ENCODE data around the gene SERTAD3.
"Not testable (repeated sequence)": the region's sequence is repeated elsewhere in the genome, so short reads cannot be mapped to it uniquely, and the experiment has no call there.

SERTAD3 gene

DNA sequence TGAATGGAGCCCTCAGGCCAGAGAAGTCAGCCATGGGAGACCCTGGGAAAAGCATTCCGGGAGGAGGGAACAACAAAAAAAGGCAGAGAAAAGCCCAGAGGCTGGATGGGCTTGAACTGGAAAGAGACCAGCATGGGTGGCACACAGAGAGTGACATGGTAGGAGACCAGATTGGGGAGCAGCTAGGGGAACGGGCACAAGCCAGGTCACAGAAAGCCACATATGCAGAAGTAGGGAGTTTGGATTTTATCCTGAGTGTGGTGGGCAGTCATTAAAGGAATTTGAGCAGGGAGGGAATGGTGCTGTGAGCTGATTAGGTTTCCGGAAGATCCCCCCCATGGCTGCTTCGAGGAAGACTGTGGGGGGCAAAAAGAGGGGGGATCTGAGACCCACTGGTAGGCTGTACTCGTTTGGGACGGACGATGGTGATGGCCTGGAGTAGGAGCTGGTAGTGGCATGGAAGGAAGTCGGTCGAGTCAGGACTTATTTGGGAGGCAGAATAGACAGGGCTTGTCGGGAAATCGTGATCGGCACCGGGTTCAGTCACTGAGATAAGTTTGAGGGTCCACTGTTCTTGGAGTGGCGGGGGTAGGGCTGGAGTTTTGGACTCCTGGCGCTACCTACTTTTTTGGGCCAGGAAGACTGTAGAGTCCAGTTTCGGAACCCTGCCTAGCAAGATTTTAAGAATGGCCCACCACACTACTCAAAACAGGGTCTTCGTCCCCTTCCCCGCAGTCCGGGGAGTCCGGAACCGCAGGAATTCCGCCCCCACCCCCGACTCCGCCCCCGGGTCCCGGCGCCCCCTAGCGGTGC lies 19.3 kb downstream of the SERTAD3 start:
- peak; percentile 47 for DNase-seq

GRCh38 chr19:40423938-40424337 lies 20.2 kb downstream of the SERTAD3 start:
- no peak for DNase-seq

DNA sequence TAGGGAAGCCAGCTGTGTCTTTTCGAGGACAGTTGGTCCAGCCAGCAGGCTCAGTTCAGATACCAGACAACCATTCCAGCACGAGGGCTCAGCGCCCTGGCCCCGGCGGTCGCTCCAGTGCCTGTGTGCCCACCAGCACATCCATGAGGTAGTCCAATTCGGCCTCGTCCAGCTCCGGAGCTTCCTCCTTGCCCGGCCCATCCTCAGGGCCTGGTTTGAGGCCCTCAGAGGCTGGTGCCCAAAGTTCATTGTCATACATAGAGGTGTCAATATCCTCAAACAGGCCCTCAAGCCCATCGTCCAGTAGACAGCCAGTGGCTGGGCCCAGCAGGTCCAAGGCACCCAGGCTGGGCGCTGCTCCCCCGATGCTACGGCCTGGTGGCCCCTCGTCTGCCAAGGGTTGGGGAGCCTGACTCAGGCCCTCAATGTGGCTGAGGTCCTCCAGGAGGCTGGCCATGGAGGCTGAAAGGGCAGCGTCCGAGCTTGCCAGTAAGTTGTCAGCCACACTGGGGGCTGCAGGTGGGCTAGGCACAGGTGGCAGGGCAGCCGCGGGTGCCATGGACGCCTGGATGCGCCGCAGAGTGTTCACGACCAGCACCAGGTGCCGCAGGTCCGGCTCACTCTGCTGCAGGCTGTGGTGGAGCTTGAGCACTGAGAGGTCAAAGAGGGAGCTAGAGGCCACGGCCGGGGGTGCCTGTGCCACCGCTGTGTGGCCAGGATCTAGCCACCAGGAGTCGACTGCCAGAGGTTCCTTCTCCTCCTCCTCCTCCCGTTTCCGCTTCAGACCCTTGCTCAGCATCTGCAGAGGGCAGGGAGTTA lies 21.2 kb downstream of the SERTAD3 start:
- DNase-seq, result no peak

DNA sequence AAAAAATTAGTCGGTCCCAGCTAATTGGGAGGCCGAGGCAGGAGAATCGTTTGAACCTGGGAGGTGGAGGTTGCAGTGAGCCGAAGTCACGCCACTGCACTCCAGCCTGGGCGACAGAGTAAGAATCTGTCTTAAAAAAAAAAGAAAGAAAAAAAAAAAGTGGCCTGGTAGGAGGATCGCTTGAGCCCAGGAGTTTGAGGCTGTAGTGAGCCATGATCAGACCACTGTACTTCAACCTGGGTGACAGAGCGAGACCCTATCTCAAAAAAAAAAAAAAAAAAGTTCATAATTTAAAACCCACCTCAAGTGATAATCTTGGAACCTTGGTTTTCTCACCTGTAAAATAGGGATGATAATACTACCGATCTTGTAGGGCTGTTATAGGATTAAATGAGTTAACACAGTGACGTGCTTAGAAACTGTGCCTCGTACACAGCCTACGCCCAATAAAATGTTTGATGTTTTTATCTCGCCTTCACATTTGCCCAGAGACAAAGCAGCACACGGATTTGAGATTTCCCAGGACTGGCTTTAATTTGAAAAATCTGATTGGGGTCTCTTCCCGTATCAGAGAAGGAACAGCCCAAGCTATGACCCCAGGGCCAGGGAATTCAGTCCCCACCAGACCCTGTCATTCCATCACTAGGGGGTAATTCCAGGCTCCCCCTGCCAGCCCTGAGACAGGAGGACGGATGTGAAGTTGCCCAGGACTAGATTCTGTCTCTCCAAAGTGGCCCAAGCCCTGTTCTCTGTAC lies 22.0 kb downstream of the SERTAD3 start:
- no peak for DNase-seq

GRCh38 chr19:40420766-40421765 lies 23.1 kb downstream of the SERTAD3 start:
- DNase-seq, result peak; percentile 70

- no peak for DNase-seq
Measured at GRCh38 chr19:40420451-40420765, 23.7 kb downstream of the SERTAD3 start.

DNA sequence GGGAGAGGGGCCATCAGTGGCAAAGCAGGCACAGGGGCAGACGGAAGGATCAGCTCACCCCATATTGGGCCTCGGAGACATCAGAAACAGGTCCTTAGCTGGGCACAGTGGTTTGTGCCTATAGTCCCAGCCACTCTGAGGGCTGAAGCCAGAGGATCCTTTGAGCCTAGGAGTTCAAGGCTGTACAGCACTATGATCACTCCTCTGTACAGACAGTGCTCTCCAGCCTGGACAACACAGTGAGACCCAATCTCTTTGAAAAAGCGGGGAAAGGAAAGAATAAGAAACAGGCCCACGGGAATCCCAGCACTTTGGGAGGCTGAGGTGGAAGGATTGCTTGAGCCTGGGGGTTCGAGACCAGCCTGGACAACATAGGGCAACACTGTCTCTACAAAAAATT lies 24.4 kb downstream of the SERTAD3 start:
- DNase-seq, result no peak

GRCh38 chr19:40419066-40419612 lies 25.0 kb downstream of the SERTAD3 start:
- no peak for DNase-seq

- DNase-seq, result no peak
Measured at GRCh38 chr19:40418040-40418439, 26.1 kb downstream of the SERTAD3 start.

DNA sequence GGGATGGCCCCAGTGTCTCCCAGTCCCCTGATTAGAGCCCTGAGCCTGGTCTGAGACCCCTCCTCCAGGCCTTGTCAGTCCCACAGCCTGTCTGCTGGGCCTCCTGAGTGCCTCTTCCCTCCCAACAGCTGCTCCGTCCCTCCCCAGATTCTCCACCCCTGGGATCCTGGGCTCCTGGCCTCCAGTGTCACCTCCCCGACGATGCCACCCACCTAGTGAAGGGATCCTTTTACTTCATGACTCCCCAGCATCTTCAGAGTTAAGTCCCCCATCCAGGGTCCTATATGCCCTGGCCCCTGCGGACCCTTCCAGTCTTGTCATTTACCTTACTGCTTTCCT lies 26.5 kb downstream of the SERTAD3 start:
- no peak for DNase-seq

- DNase-seq, result no peak
Measured at GRCh38 chr19:40416918-40417642, 27.1 kb downstream of the SERTAD3 start.

DNA sequence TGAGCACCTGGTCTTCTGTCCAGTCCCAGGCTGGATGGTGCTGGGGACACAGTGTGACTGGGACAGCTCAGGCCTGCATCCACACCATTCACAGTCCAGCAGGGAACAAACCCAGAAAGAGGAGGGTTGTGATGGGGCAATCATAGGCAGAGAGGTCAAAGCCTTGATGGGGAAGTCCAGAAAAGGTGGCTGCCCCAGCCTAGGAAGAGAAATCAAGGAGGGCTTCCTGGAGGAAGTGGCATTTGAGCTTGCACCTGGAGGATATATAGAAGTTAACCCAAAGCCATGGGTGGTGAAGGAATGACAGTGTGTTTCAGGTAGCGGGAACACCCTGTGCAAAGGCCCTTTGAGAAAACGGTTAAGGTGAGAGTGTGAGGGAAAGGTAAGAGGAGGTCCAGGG lies 28.4 kb downstream of the SERTAD3 start:
- no peak for DNase-seq

- DNase-seq, result no peak
Measured at GRCh38 chr19:40414542-40415535, 29.3 kb downstream of the SERTAD3 start.

- DNase-seq, result no peak
Measured at GRCh38 chr19:40413291-40413845, 30.8 kb downstream of the SERTAD3 start, which contains the start of gene PRX. TSS of gene PRX (minus strand) at chr19:40413378. CDS start at chr19:40407932, 5,446 bp downstream.

GRCh38 chr19:40412866-40413265 lies 31.3 kb downstream of the SERTAD3 start:
- no peak for DNase-seq

- no peak for DNase-seq
Measured at GRCh38 chr19:40411958-40412499, 32.1 kb downstream of the SERTAD3 start.

GRCh38 chr19:40411125-40411842 lies 32.9 kb downstream of the SERTAD3 start:
- no peak for DNase-seq

DNA sequence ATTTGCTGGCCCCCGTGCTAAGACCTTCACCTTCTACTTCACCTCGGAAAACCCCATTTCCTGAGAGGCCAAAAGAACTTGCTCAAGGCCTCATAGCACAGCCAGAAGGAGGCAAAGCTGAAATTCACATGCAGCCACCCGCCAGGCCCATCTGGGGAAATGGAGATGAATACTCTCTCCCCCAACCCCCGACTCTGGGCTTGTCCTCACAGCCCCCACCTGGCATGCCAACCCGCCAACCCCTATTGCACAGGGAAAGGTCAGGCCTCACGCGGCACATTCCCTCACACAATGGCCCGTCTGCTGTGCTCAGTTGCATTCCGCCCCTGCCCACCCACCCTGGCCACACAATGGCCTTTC lies 34.1 kb downstream of the SERTAD3 start:
- no peak for DNase-seq

GRCh38 chr19:40408598-40408925 lies 35.6 kb downstream of the SERTAD3 start:
- DNase-seq, result not testable (repeated sequence)
